Measurements from ENCODE around the gene SLC9A5.

GRCh38 chr16:67229906-67230808, 18.6 kb upstream of the SLC9A5 start:
- TF ChIP-seq CTCF (IDR thresholded peaks at IDR 0.05; ENCODE audit: low read depth, low read length, missing input control) (no peak), YY1 (IDR thresholded peaks at IDR 0.05) (no peak), ZBTB33 (IDR thresholded peaks at IDR 0.05) (no peak), TAF1 (conservative IDR thresholded peaks at IDR 0.05) (no peak), SP1 (IDR thresholded peaks at IDR 0.05) (no peak), JUND (IDR thresholded peaks at IDR 0.05) (no peak), GABPA (IDR thresholded peaks at IDR 0.05 in 1 of 2, conservative IDR thresholded peaks at IDR 0.05 in 1 of 2) (no peak), REST (IDR thresholded peaks at IDR 0.05) (no peak), FOXA2 (IDR thresholded peaks at IDR 0.05) (no peak), RAD21 (IDR thresholded peaks at IDR 0.05) (no peak), NR2F2 (IDR thresholded peaks at IDR 0.05) (no peak), EGR1 (IDR thresholded peaks at IDR 0.05; ENCODE audit: low read depth in 2 of 2) (no peak)
